CD4-positive, alpha-beta T cell (primary cell): Measurements from ENCODE around the gene TNK2. TPM values are rescaled to one million over a fixed set of nuclear protein-coding genes. Genes with fewer than 3 reads are reported as not detected.

Experiments
- ATAC-seq: fragments of 200-7000 bp; cut with Tn5 transposase; one replicate; pipeline ENCODE4 v1.10.0; 2022; ENCODE audit warnings: mild to moderate bottlenecking; ENCODE audit not compliant: poor library complexity
- CTCF ChIA-PET: fragments of 350-600 bp; sonication (Branson Sonifier 250); formaldehyde crosslinking; loops from one replicate; lab custom pipeline; 2021; ENCODE audit warnings: antibody characterized with exemption, inconsistent platforms; lab: Charles Lee
- POLR2A ChIA-PET: fragments of 350-600 bp; sonication (Branson Sonifier 250); formaldehyde crosslinking; loops from one replicate; lab custom pipeline; 2021; ENCODE audit warnings: antibody characterized with exemption, inconsistent platforms; lab: Charles Lee
- DNase-seq, 14 experiments: peaks; one replicate each; pipeline ENCODE4 v3.0.0-alpha.2; 2013 to 2020; ENCODE audit warnings: mixed read lengths in 2 of 14
- H3K27ac ChIP-seq, 2 donors: one replicate each; pipeline versions ENCODE4 v1.5.1 to v1.7.0; 2013; ENCODE audit warnings: low read length in 2 of 2, low read depth in 1 of 2, mild to moderate bottlenecking in 1 of 2
- H3K27me3 ChIP-seq, 2 experiments: 1 replicate in 1 of 2; 2 replicates in 1 of 2; pipeline versions ENCODE4 v1.6.1 to v1.7.0; 2013; ENCODE audit warnings: low read length in 2 of 2, control low read depth in 1 of 2, mild to moderate bottlenecking in 1 of 2, moderate library complexity in 1 of 2; ENCODE audit not compliant: insufficient read depth in 2 of 2, control insufficient read depth in 1 of 2
- H3K36me3 ChIP-seq: one replicate; pipeline ENCODE4 v1.6.1; 2013; ENCODE audit warnings: low read length, control low read depth; ENCODE audit not compliant: insufficient read depth
- H3K4me1 ChIP-seq: one replicate; pipeline ENCODE4 v1.6.1; 2013; ENCODE audit warnings: low read length, control low read depth; ENCODE audit not compliant: insufficient read depth
- H3K4me3 ChIP-seq: one replicate; pipeline ENCODE4 v1.5.1; 2013; ENCODE audit warnings: mild to moderate bottlenecking, low read length, moderate library complexity
- H3K9me3 ChIP-seq, 2 experiments: 1 replicate in 1 of 2; 2 replicates in 1 of 2; pipeline versions ENCODE4 v1.6.1 to v1.7.0; 2013; ENCODE audit warnings: low read length in 2 of 2, mild to moderate bottlenecking in 2 of 2, control low read depth in 1 of 2, moderate library complexity in 1 of 2; ENCODE audit not compliant: control insufficient read depth in 1 of 2, insufficient read depth in 1 of 2
- H3K27ac Mint-ChIP-seq: one replicate; pipeline ENCODE4 v1.8.0; 2020; ENCODE audit warnings: mixed read lengths
- H3K27me3 Mint-ChIP-seq: one replicate; pipeline ENCODE4 v1.8.0; 2021; ENCODE audit warnings: mixed read lengths
- H3K36me3 Mint-ChIP-seq: one replicate; pipeline ENCODE4 v1.8.0; 2021; ENCODE audit warnings: low read depth, mixed read lengths
- H3K4me1 Mint-ChIP-seq: one replicate; pipeline ENCODE4 v1.8.0; 2021; ENCODE audit warnings: low read depth, mixed read lengths
- H3K4me3 Mint-ChIP-seq: one replicate; pipeline ENCODE4 v1.8.0; 2020; ENCODE audit warnings: mild to moderate bottlenecking, mixed read lengths
- H3K9me3 Mint-ChIP-seq: one replicate; pipeline ENCODE4 v1.8.0; 2020; ENCODE audit warnings: mixed read lengths
- intact Hi-C, 2 experiments: fragments of 100-400 bp; cut with DNase I in 1 of 2; cut with micrococcal nuclease in 1 of 2; formaldehyde crosslinking; loops; one replicate each; pipeline versions ENCODE4 v1.15.1 to v1.9.0; 2023 to 2025; cut with DNase I, micrococcal nuclease
- total RNA-seq, 174 experiments: library from RNA in 2 of 174; stranded (reverse) in 2 of 174; gene quantifications; one replicate each; pipeline ENCODE4 v1.2.3 and lab custom pipeline; 2021 to 2026
- TF ChIP-seq, protein P1 (sequence below): fragments of 200-600 bp; IDR thresholded peaks from one replicate; pipeline ENCODE4 v1.8.0; 2022; ENCODE audit warnings: antibody characterized with exemption, mild to moderate bottlenecking

TNK2 gene
- total RNA-seq, 2 experiments from 2014 or later = 161 to 171 TPM

DNA sequence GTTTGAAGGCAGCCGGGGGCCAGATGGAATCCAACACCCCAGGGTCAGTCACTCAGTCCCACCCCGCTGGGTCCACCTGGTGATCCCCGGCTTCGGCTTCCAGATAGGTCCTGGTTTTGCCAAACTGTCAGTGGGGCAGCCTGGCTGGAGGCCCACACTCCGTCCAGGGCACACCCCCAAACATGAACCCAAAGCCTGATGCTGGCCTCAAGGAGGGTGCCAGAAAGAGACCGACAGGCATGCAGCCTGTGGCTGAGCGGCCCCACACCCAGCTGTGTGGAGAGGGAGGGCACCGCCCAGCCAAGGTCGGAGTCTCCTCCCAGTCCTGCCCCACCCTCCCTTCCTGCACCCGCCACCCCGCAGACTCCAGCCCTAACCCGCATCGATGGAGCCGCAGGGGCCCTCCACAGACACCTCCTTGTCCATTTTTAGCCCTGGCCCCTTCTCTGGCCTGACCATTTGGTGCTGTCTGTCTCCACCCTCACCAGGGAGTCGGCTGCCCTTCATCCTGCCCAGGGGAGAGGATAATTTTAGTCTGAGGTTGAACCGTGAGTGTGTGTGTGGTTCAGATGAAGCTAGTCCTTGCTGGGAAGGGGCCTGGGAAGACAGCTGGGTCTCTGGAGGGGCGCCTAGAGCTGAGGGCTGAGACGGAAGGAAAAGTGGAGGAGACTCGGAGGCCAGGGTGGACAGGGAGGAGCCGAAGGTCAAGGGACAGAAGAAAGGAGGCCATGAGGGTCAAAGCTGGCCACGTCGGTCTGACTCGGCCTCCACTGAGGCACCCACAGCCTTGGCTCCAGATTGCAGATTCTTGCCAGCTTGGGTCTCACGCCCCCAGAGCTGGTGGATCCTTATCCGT lies 23.1 kb downstream of the TNK2 start:
- Histone ChIP-seq H3K36me3 (peaks cover 64% of the 10 kb centered on the region), H3K4me1 (peaks cover 5% of the 10 kb centered on the region), H3K27me3 (no peaks in the 10 kb centered on the region), H3K9me3 (no peaks in the 10 kb centered on the region), H3K27ac (no peak overlapping the region), H3K4me3 (no peak overlapping the region)
- intact Hi-C loops = no loop called here
- no peak for DNase-seq
- TF ChIP-seq, protein P1, sequence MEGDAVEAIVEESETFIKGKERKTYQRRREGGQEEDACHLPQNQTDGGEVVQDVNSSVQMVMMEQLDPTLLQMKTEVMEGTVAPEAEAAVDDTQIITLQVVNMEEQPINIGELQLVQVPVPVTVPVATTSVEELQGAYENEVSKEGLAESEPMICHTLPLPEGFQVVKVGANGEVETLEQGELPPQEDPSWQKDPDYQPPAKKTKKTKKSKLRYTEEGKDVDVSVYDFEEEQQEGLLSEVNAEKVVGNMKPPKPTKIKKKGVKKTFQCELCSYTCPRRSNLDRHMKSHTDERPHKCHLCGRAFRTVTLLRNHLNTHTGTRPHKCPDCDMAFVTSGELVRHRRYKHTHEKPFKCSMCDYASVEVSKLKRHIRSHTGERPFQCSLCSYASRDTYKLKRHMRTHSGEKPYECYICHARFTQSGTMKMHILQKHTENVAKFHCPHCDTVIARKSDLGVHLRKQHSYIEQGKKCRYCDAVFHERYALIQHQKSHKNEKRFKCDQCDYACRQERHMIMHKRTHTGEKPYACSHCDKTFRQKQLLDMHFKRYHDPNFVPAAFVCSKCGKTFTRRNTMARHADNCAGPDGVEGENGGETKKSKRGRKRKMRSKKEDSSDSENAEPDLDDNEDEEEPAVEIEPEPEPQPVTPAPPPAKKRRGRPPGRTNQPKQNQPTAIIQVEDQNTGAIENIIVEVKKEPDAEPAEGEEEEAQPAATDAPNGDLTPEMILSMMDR = no peak
- no peak overlapping the region for H3K4me3 Mint-ChIP-seq
- H3K9me3 Mint-ChIP-seq = no peaks in the 10 kb centered on the region
- POLR2A ChIA-PET = no interaction called here
- H3K27me3 Mint-ChIP-seq = no peaks in the 10 kb centered on the region
- ATAC-seq = no peak
- CTCF ChIA-PET = interaction anchor here (0.8 kb wide), 1 partner anchor 34 kb away, joined by 3 read pairs; no protein-coding TSS in a partner anchor
- H3K4me1 Mint-ChIP-seq = no peaks in the 10 kb centered on the region
- H3K27ac Mint-ChIP-seq = no peak overlapping the region
- peaks cover 63% of the 10 kb centered on the region for H3K36me3 Mint-ChIP-seq

DNA sequence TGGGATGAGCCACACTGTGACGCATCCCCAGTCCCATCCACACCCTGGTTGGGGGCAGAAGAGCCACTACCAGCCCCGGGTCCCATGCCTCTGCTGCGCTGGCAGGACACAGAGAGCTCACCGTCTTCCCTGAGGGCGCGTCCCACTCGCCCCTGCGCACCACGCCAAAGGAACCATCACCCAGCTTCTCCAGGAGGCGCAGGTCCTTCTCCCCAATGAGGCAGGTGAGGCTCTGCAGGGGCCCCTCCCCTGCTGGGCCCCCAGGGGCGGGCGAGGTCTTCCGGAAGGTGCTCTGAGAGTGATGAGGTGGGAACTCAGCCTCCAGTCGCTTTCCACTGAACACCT lies 23.7 kb downstream of the TNK2 start:
- Mint-ChIP-seq H3K4me3 (no peak overlapping the region), H3K4me1 (no peaks in the 10 kb centered on the region), H3K9me3 (no peaks in the 10 kb centered on the region), H3K27ac (no peak overlapping the region), H3K36me3 (peaks cover 65% of the 10 kb centered on the region), H3K27me3 (no peaks in the 10 kb centered on the region)
- H3K4me3 ChIP-seq = no peak overlapping the region
- ChIA-PET POLR2A (no interaction called here), CTCF (no interaction called here)
- no peaks in the 10 kb centered on the region for H3K9me3 ChIP-seq
- TF ChIP-seq, protein P1 = no peak
- DNase-seq (no peak), ATAC-seq (no peak)
- H3K4me1 ChIP-seq = peaks cover 3% of the 10 kb centered on the region
- intact Hi-C loops = no loop called here
- peaks cover 69% of the 10 kb centered on the region for H3K36me3 ChIP-seq
- H3K27ac ChIP-seq = no peak overlapping the region
- H3K27me3 ChIP-seq = no peaks in the 10 kb centered on the region

DNA sequence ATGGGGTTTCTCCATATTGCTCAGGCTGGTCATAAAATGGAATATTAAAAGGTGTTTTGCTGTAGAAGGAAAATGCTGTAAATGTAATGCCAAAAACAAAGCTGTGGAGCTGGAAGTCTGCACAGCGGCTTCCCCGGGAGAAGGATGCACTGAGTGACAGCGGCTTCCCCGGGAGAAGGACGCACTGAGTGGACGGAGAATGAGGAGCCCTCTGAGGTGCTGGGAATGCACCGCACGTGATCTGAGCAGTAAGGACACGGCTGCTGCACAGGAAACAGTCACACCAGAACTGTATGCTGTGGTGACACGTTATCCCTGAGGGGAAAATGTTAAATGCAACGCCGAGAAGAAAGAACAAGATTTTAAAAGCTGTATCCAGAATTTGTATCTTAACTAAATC lies 24.6 kb downstream of the TNK2 start:
- Mint-ChIP-seq H3K9me3 (no peaks in the 10 kb centered on the region), H3K4me3 (no peak overlapping the region), H3K36me3 (peaks cover 68% of the 10 kb centered on the region), H3K4me1 (no peaks in the 10 kb centered on the region), H3K27me3 (no peaks in the 10 kb centered on the region), H3K27ac (no peak overlapping the region)
- no peaks in the 10 kb centered on the region for H3K9me3 ChIP-seq
- POLR2A ChIA-PET = no interaction called here
- H3K27me3 ChIP-seq = no peaks in the 10 kb centered on the region
- TF ChIP-seq, protein P1 = no peak
- CTCF ChIA-PET = no interaction called here
- peaks cover 78% of the 10 kb centered on the region for H3K36me3 ChIP-seq
- no peak overlapping the region for H3K4me3 ChIP-seq
- H3K27ac ChIP-seq = no peak overlapping the region
- intact Hi-C loops = no loop called here
- H3K4me1 ChIP-seq = peaks cover 2% of the 10 kb centered on the region
- ATAC-seq = no peak
- DNase-seq = no peak
